Fibroblast of upper back skin (primary cell): Measurements from ENCODE around the gene ZDHHC3.
"Not testable (repeated sequence)": the region's sequence is repeated elsewhere in the genome, so short reads cannot be mapped to it uniquely, and the experiment has no call there.

Source experiments
- DNase-seq: peaks from one replicate; pipeline ENCODE4 v3.0.0-alpha.2; 2013

ZDHHC3 gene

GRCh38 chr3:44993471-44994205 is 17.7 kb upstream of the ZDHHC3 start:
- DNase-seq, result peak; percentile 42

DNA sequence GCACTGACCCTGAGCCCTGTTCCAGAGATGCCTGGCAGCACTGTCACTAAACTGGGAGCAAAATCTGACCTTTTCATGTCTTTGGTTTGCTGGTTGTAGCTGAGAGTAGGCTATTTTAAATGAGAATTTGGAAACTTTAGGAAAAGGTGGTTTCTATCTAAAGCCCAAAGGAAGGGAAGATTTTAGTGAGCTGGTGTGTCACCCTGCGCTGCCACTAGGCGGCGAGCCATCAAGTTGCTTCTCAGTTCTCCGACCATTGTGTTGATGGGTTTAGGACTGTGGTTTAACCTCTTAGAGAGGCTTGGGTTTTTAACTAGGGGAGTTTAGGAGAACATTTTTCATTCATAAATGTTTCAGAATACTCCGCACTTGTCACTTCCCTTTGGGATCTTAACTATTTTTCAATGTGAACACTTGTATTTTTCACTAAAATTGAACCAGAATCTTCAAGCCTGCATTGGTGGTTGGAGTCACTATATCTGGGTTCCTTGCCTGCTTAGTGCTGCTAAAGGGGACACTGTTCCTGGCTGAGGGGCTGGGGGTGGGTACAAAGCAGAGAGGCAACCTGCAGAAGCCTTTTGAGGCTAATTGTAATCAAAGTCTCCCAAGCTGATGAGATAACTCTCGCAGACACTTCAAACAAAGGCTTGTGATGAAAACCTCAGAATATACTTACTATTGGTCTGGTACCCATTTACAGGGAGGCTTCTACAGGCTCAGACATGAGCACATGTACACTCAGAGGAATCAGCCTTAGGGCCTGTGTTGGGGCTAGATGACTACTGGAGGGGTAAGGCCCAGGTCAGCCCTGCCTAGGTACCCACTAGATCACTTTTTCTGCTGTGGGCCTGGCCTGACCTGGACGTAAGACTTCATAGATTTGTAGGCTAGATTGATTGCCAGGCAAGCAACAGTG is 16.8 kb upstream of the ZDHHC3 start:
- no peak for DNase-seq

- DNase-seq, result no peak
Measured at GRCh38 chr3:44991326-44991725, 15.4 kb upstream of the ZDHHC3 start.

DNA sequence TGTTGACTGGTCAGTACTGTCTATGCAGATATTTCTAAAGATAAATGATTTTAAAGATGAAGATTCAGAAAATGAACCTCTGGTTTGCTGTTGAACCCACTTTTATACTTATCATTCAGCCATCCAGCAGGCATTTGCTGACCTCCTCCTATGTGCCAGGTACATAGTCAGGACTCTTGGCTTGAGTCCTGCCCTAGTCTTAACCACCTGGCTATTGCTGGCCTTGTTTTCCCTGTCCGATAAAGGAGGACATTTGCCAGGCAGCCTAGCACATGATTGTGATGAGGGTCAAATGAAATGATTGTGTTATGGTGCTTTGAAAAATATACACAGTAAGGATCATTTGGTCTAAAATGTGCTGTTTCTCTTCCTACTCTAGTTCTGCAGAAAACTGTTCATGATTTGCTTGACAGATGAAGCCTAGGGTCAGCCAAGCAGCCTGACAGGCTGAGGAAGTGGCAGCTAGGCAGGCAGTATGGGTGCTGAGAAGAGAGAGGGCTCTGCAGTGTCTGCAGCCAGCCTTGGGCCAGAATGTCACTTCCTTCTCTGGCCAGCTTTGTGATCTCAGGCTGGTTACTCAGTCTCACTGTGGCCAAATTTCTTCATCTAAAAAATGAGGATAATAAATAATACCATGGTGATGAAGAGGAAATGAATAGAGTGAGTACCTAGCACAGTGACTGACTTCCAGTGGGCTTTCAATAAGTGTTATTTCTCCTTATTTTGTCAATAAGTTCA is 13.8 kb upstream of the ZDHHC3 start:
- no peak for DNase-seq

- no peak for DNase-seq
Measured at GRCh38 chr3:44989141-44989540, 13.2 kb upstream of the ZDHHC3 start.

- DNase-seq, result no peak
Measured at GRCh38 chr3:44988073-44988472, 12.1 kb upstream of the ZDHHC3 start.

GRCh38 chr3:44987332-44987731 is 11.4 kb upstream of the ZDHHC3 start:
- DNase-seq, result no peak

DNA sequence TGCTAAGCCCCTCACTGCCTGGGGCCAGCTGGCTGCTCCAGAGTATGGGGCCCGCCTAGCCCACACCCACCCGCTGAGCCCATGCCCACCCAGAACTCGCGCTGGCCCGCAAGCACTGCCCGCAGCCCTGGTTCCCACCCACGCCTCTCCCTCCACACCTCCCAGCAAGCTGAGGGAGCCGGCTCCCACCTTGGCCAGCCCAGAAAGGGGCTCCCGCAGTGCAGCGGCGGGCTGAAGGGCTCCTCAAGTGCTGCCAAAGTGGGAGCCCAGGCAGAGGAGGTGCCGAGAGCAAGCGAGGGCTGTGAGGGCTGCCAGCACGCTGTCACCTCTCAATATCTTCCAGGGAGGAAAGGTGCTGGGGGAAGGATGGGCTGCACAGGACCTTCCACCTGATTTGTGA is 10.4 kb upstream of the ZDHHC3 start:
- DNase-seq, result not testable (repeated sequence)

GRCh38 chr3:44984335-44984734 is 8.4 kb upstream of the ZDHHC3 start:
- DNase-seq, result no peak

GRCh38 chr3:44983484-44983941 is 7.5 kb upstream of the ZDHHC3 start:
- DNase-seq, result no peak

DNA sequence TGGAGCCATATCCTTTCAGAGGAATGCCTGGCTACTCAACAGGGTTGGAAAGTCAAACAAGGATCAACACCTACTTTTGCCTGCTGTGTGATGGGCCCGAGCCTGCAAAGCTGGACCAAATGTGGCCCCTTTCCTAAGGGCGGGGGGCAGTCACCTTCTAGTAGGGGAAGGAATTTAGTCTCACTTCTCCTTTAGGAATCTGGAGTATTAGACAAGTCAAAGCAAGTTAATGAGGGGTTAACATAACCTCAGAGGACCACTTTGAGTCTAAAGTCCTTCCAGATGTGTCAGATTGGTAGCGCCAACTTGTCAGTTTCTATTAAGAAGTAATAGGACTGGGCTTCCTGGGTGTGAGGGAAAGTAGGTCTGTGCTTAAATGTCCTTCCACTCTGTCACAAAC is 6.8 kb upstream of the ZDHHC3 start:
- no peak for DNase-seq

GRCh38 chr3:44981751-44982150 is 5.8 kb upstream of the ZDHHC3 start:
- DNase-seq, result no peak

GRCh38 chr3:44981220-44981619 is 5.2 kb upstream of the ZDHHC3 start:
- DNase-seq, result no peak

- no peak for DNase-seq
Measured at GRCh38 chr3:44974416-44974815, 1.6 kb downstream of the ZDHHC3 start.

GRCh38 chr3:44970926-44971490 is 5.0 kb downstream of the ZDHHC3 start:
- no peak for DNase-seq

- DNase-seq, result no peak
Measured at GRCh38 chr3:44969828-44970179, 6.2 kb downstream of the ZDHHC3 start.

DNA sequence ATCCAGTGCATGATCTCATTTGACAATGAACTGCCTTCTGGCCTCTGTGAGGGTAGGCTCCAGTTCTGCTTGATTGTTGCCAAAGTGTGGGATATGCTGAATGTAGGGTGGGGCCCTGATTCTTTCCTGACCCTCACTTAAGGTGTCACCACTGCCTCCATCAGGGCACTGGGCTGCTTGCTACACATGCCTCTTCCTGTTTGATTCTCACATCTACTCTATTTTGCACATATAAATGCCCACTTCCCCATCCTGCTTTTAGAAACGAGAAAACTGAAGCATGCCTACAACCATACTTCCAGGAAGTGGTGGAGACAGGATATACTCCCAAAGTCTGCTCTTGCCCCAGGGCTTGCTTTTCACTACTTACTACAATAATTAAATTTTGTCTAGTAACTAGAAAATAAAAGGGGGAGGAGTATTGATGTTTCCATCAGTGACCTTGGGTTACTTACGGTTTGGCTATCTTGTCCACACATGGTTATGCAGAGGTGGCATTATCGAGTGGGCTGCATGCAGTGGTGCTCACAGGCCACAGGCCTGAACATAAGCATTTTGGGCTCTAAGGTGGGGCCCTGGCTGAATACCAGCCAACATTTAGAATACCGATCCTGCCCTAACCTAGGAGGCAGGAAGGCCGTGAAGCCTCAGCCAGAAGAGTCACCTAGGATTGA is 6.7 kb downstream of the ZDHHC3 start:
- no peak for DNase-seq

GRCh38 chr3:44968447-44968858 is 7.5 kb downstream of the ZDHHC3 start:
- no peak for DNase-seq

DNA sequence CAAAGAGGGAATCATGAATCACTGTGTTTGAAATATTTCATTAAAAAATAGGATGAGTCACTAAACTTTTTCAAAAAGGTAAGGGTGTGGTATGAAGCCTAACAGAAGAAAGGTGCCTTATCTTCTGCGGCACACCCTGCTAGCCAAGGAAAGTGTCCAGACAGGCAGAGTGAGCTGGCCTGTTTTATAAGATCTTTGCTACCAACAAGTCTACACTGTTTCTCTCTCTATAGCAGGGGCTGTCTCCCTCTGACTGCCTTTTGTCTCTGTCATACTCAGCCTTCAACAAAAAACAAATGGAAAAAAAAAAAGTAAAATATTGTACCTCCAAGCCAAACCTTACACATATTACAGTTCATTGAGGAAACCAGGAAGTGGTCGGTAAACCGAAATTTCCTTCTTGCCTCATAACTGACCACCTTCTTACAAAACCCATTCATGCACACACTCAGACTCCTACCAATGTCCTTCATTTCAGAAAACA is 9.1 kb downstream of the ZDHHC3 start:
- no peak for DNase-seq

DNA sequence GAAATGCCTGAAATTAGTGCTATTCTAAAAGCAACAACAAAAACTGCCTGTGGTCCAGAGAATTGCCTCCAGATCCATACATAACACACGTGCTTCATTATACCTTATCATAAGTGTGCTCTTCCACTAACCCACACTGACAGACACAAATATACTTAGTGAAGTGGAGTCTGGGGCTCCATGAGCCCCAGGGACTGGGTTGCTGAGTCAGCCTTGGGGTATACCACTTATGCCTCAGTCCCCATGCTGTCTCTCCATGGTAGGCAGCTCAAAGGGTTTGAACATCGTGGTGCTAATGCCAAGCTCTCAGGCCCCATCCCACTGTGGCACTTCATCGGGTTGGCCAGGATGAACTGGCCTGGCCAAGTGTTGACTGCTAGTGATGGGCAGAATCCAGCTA is 10.8 kb downstream of the ZDHHC3 start:
- DNase-seq, result no peak

- DNase-seq, result no peak
Measured at GRCh38 chr3:44963571-44964325, 12.2 kb downstream of the ZDHHC3 start.
